ENCODE data around the gene SENP7. TPM values are rescaled to one million over a fixed set of nuclear protein-coding genes. Genes with fewer than 3 reads are reported as not detected.
"Not testable (repeated sequence)": the region's sequence is repeated elsewhere in the genome, so short reads cannot be mapped to it uniquely, and the experiment has no call there.

SENP7 gene
- 13.6 and 21.7 TPM in 2 replicates for total RNA-seq (2014; rRNA removed; shearing (Covaris generic))

- peak; percentile 90 for DNase-seq (ENCODE audit: low read depth)
These were observed at the start of gene SENP7 for GRCh38 chr3:101512646-101513418. Gene SENP7, minus strand, starts transcription at chr3:101513212. Its CDS starts 82 bp downstream, at chr3:101513130.

- peak; percentile 94 for DNase-seq (ENCODE audit: low read depth)
These were observed 48.8 kb upstream of the SENP7 start, which contains the start of gene TRMT10C for GRCh38 chr3:101561630-101562328. Gene TRMT10C, plus strand, starts transcription at chr3:101561868. Its CDS starts 2,914 bp downstream, at chr3:101564782.

GRCh38 chr3:101556064-101556463, 43.1 kb upstream of the SENP7 start:
- no peak for DNase-seq (ENCODE audit: low read depth)

- not testable (repeated sequence) for DNase-seq (ENCODE audit: low read depth)
These were observed 40.4 kb upstream of the SENP7 start for GRCh38 chr3:101553381-101553780.

- not testable (repeated sequence) for DNase-seq (ENCODE audit: low read depth)
These were observed 38.5 kb upstream of the SENP7 start for GRCh38 chr3:101551359-101552081.

GRCh38 chr3:101549473-101549872, 36.5 kb upstream of the SENP7 start:
- no peak for DNase-seq (ENCODE audit: low read depth)

GRCh38 chr3:101548527-101549105, 35.6 kb upstream of the SENP7 start:
- DNase-seq (ENCODE audit: low read depth): no peak

GRCh38 chr3:101544161-101544850, 31.3 kb upstream of the SENP7 start:
- no peak for DNase-seq (ENCODE audit: low read depth)

GRCh38 chr3:101542957-101543356, 29.9 kb upstream of the SENP7 start:
- DNase-seq (ENCODE audit: low read depth): no peak

GRCh38 chr3:101536955-101537354, 23.9 kb upstream of the SENP7 start:
- DNase-seq (ENCODE audit: low read depth): not testable (repeated sequence)

- DNase-seq (ENCODE audit: low read depth): no peak
These were observed 23.3 kb upstream of the SENP7 start for GRCh38 chr3:101536266-101536665.

- no peak for DNase-seq (ENCODE audit: low read depth)
These were observed 22.2 kb upstream of the SENP7 start for GRCh38 chr3:101535221-101535620.

- no peak for DNase-seq (ENCODE audit: low read depth)
These were observed 20.6 kb upstream of the SENP7 start for GRCh38 chr3:101533603-101533968.

GRCh38 chr3:101532783-101533602, 20.0 kb upstream of the SENP7 start:
- no peak for DNase-seq (ENCODE audit: low read depth)

GRCh38 chr3:101531473-101532086, 18.6 kb upstream of the SENP7 start:
- peak; percentile 32 for DNase-seq (ENCODE audit: low read depth)

- DNase-seq (ENCODE audit: low read depth): no peak
These were observed 17.7 kb upstream of the SENP7 start for GRCh38 chr3:101530686-101531047.

GRCh38 chr3:101529816-101530685, 17.0 kb upstream of the SENP7 start:
- no peak for DNase-seq (ENCODE audit: low read depth)

- DNase-seq (ENCODE audit: low read depth): no peak
These were observed 14.9 kb upstream of the SENP7 start for GRCh38 chr3:101527906-101528305.

- no peak for DNase-seq (ENCODE audit: low read depth)
These were observed 14.4 kb upstream of the SENP7 start for GRCh38 chr3:101527441-101527840.

Data from RPMI7951 (cell line).